GM10847 (cell line): ENCODE data around the gene RTKN.
A peak's percentile ranks its signal among the peaks of the same experiment; 100 is the strongest.

Source experiments
- POLR2A ChIP-seq: IDR thresholded peaks from 2 replicates; pipeline ENCODE4 v1.6.1; 2011; ENCODE audit not compliant: insufficient read length; ENCODE audit errors: extremely low read depth

RTKN gene

GRCh38 chr2:74471332-74472065, 29.8 kb upstream of the RTKN start:
- TF ChIP-seq POLR2A: no peak

DNA sequence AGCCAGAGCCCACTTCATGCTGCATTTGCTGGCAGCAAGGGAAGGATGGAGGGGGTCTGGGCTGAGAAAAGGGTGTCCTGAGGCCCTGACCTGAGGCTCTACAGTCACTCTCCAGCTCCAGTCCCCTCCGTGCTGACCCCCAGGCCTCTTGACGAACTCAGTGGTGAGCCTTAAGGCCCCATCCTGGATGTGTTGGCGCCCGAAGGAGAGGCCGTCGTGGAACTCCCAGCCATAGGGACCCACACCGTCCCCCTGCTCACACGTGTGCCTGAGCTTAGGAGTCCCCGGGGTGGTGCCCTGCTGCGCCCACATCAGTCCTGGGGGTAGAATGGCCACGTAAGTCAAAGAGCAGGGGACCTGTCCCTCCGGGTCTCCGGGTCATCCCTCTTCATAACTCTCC, 22.7 kb upstream of the RTKN start:
- TF ChIP-seq POLR2A: no peak

DNA sequence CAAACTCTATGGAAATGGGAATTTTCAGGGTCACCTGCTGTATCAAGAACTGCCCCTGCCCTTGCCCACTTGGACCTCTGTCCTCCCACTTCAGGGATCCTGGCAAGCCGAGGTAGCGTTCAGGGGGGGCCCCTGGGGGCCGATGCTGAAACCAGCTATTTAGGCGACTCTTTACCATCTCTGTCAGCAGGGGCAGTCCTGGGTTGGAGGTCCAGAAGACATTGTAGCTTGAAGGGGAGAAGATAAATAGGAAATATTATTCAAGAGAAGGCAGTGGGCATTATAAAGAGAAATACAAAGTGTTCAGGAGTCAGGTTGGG, 21.0 kb upstream of the RTKN start:
- no peak for TF ChIP-seq POLR2A

DNA sequence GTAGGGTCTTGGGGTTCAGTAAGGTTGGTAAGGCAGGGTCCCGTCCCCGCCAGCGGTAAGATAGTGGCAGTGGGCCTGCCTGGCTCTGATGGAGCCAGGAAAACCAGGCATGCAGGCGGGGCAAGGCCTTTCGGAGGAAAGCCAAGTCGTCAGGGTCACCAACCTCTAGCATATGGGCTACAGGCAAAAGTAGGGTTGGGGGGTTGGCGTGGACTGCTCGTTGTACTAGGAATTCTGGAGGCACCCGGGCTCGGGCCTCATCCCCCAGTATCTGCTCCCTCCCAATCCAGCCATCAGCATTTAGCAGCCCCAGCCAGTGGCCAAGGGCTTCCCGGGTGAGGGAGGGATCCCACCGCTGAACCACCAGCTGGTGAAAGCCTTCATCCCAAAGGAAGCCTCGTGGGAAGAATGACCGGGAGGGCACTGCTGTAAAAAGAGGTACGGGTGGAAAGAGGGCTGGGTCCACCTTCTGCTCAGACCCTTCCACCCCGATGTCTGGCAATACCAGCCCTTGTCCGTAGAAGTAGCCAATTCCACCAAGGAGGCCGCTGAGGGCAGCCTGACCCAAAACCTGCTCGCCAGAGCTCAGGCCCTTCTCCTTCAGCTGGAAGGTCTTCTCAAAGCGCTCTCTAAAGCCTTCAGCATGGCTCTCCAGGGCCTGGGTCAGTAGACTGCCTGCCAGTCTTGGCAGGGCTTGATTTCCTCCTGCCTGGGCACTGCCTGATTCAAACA, 20.5 kb upstream of the RTKN start:
- TF ChIP-seq POLR2A: no peak

GRCh38 chr2:74461187-74462053, 19.7 kb upstream of the RTKN start:
- TF ChIP-seq POLR2A: no peak

GRCh38 chr2:74459503-74460118, 17.9 kb upstream of the RTKN start:
- peak; percentile 5 for TF ChIP-seq POLR2A

DNA sequence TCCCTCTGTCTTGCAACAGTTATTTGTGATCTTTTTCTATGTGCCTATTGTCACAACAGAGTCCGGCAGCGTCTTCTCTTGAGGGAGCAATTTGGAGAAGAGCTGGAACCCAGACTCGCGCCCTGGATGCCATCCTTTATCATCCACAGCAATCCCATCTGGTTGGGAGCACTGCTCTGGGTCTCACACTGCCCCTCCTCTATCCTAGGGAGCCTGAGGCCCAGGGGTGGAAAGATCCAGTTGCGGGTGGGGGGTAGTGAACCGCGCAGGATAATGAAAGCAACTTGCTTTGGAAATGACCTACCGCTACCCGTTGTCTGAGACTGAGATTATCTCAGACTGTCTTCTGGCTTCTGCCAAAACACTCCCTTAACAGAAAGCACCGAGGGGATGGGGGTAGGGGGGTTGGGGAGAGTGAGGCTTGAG, 17.2 kb upstream of the RTKN start:
- no peak for TF ChIP-seq POLR2A

DNA sequence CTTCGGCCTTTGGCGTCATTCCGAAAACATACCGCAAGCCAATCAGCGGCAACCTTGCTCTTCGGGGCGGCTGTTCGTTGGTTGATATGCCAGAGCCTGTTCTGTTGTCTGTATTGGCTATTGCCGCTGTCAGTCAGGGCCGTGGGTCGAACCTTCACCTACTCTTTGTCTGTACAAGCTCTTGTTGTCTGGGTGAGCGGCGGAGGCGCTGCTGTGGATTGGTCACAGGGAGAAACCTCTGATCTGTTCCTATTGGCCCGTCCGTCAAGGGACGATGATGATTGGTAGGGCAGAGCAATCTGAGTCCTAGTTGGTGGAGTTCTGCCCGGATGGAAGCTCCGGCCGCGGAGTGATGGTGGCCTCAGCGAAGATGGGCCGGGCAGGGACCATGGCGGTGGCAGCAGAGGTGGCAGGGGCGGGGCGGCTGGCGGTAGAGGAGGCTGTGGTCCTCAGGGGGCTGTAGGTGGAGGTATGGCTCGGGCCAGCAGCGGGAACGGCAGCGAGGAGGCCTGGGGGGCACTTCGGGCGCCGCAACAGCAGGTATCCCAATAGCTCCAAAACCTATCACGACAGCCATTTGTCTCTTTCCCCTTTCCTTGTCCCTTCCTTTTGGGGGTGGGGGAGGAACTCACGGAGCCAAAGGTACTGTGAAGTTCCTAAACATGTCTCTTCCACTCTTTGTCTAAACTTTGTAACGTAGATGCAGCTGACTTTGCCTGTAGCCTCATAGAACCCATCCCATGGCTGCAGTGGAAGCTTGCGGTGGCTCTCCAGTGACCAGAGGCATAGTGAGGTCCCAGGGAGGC, 16.6 kb upstream of the RTKN start, which contains the start of gene WBP1:
WBP1 (plus strand) TSS at position 307 of the 806 bp plus-strand sequence; CDS start at position 472, 165 bp downstream.
- peak; percentile 40 for TF ChIP-seq POLR2A

DNA sequence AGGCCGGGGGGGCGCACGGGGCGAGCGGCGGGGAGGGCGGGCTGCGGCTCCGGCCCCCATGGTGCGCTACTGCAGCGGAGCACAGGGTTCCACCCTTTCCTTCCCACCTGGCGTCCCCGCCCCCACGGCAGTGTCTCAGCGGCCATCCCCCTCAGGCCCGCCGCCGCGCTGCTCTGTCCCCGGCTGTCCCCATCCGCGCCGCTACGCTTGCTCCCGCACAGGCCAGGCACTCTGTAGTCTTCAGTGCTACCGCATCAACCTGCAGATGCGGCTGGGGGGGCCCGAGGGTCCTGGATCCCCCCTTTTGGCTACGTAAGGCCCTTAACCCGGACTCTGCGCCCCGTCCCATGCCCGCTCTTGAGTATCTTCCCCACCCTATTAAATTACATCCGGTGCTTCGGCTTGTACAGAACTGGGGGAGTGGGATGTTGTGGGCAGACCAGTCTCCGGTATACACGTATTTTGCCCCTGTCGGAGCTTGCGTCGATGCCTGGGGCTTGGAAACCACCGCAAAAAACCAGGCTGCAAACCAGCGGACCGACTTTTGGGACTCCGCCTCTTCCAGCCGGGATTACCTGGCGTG, 15.9 kb upstream of the RTKN start:
- TF ChIP-seq POLR2A: peak; percentile 41

DNA sequence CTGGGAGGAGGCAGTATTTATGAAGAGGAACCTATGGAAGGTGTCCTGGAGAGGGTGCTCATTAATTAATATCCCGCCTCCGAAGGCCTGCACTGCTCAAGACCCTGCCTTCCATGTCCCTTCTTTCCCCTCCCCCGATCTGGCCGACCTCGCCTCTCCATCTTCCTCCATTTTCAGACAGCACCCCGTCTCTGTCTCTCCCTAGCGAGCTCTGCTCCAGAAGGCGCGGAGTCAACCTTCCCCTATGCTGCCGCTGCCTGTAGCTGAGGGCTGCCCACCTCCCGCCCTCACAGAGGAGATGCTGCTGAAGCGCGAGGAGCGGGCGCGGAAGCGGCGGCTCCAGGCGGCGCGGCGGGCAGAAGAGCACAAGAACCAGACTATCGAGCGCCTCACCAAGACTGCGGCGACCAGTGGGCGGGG, 15.4 kb upstream of the RTKN start:
- peak; percentile 40 for TF ChIP-seq POLR2A

DNA sequence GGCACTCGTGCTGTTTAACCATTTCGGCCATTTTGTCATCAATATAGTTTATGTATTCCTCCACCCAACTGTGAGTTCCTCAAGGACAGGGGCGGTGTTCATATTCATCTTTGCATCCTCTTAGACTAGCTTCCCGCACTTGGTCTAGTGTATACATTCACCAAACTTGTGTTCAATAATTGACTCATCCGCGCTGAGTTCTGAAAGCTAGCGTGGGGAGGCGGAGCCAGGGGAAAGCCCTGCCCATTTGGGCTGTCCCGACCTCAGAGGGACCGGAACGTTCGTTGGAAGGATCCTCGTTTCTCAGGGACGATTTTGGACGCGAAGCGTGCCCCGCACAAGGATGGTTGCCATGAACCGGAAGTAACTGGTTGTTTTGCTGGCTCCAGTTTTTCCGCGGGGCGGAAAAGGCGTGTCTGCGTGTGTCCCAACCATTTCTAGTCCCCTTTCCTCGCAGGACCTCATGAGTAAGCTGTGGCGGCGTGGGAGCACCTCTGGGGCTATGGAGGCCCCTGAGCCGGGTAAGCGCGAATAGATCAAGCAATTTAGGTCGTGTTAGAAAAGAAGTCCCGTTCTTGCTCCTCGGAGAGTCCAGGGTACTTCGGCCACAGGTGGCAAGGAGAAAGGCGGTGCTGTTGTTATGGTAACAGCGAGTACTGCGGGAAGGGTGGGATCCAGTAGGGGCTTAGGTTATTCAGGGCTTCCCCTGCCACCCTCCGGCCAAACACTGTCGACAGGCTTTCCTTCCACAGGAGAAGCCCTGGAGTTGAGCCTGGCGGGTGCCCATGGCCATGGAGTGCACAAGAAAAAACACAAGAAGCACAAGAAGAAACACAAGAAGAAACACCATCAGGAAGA, 13.1 kb upstream of the RTKN start, which contains the start of gene INO80B:
INO80B (plus strand) TSS at position 434 of the 858 bp plus-strand sequence; CDS start at position 464, 30 bp downstream.
- TF ChIP-seq POLR2A: no peak

DNA sequence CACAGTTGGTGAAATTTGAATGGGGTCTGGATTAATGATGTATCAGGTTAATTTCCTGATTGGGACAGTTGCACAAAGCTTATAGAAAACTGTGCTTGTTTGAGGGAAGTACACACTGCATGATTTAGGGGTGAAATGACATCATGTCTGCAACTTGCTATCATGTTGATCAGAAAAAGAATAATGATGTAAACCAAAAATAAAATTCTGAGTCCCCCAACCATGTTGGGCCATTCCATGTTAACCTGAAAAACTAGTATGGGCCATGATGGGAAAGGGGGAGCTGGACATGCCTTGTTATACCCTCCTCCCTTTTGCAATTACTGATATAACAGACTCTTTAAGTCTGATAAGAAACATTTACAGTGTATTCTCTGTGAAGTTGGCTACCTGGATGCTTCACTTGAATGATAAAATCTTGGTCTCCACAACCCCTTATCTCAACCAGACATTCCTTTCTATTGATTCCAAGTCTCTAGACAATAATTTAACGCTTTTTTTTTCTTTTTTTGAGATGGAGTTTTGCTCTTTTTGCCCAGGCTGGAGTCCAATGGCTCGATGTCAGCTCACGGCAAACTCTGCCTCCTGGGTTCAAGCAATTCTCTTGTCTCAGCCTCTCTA, 8.9 kb upstream of the RTKN start:
- TF ChIP-seq POLR2A: no peak

DNA sequence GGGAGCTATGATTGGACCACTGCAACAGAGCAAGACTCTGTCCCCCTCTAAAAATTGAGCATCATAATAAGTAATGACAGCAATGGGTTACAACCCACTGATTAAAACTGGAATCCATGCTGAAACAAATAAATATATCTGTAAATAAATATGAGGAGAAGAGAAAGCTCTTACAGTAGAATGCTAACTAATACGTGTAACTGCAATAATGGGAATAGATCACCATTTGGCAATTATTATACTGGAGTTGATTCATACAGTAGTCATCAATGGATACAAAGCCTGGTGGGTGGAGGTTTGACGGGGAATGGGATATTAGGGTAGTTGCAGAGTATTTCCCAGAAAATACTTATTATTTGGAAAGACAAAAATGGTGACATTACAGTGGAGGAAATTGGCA, 7.0 kb upstream of the RTKN start:
- no peak for TF ChIP-seq POLR2A
